ENCODE measurements around the gene NRL. TPM values are rescaled to one million over a fixed set of nuclear protein-coding genes. Genes with fewer than 3 reads are reported as not detected.

Gene NRL
- total and polyA plus RNA-seq, 9 of the 15 experiments (the other 6 are each of a cell fraction or from before 2014, with no cell fraction given): 0.07 to 2.7 (median 1.4) TPM; not detected in 1

- TF ChIP-seq, protein P1, sequence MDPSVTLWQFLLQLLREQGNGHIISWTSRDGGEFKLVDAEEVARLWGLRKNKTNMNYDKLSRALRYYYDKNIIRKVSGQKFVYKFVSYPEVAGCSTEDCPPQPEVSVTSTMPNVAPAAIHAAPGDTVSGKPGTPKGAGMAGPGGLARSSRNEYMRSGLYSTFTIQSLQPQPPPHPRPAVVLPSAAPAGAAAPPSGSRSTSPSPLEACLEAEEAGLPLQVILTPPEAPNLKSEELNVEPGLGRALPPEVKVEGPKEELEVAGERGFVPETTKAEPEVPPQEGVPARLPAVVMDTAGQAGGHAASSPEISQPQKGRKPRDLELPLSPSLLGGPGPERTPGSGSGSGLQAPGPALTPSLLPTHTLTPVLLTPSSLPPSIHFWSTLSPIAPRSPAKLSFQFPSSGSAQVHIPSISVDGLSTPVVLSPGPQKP (CRISPR knock-in tag; IDR thresholded peaks at IDR 0.05): no peak
Measured at GRCh38 chr14:24122416-24122815, 7.7 kb upstream of the NRL start (continued).

- Histone ChIP-seq H3K9me1 (ENCODE audit: control insufficient read depth, insufficient read depth, low read length) (no peaks in the 10 kb centered on the region), H3K27ac (ENCODE audit: extremely low read depth, low read depth, low read length) (no peak overlapping the region), H3K27me3 (ENCODE audit: control insufficient read depth in 2 of 2, insufficient read depth in 2 of 2, low read length in 2 of 2) (no peaks in the 10 kb centered on the region), H3K9me3 (replicated peaks; ENCODE audit: control insufficient read depth, insufficient read depth, low read depth, low read length) (no peaks in the 10 kb centered on the region), H4K20me1 (replicated peaks; ENCODE audit: control insufficient read depth, insufficient read depth, low read length) (no peaks in the 10 kb centered on the region), H3K4me3 (no peak overlapping the region), H2AFZ (ENCODE audit: low read depth, low read length) (no peak overlapping the region), H3K4me2 (ENCODE audit: insufficient read depth, low read length) (no peak overlapping the region), H3K36me3 (ENCODE audit: control insufficient read depth, insufficient read depth, low read length) (peaks cover 63% of the 10 kb centered on the region; the same call in 2 of the 3 replicates), H3K4me1 (replicated peaks in 1 of 2; ENCODE audit: control insufficient read depth in 2 of 2, insufficient read depth in 2 of 2, low read length in 2 of 2) (peaks cover 12 to 14% of the 10 kb centered on the region in 2 experiments; a peak in 4 of 5 replicates), H3K9ac (ENCODE audit: insufficient read depth in 1 of 2, low read depth in 2 of 2, low read length in 2 of 2) (no peak overlapping the region), H3K79me2 (ENCODE audit: control insufficient read depth, insufficient read depth, low read length) (peaks cover 6% of the 10 kb centered on the region; the same call in 2 of the 3 replicates)
- no peak for DNase-seq (ENCODE audit: extremely low read depth in 1 of 4, low spot score in 3 of 4)
- POLR2A ChIA-PET: interaction anchor here (0.6 to 0.7 kb wide), 2 partner anchors 9 to 231 kb away, joined by 3 read pairs; partner anchors contain the start of gene FITM1
- CTCF ChIA-PET (ENCODE audit: low intra/inter-chr PET ratio): no interaction called here
- intact Hi-C loops (cut with micrococcal nuclease) (no loop called here), in situ Hi-C loops (cut with MboI) (no loop called here)
- ATAC-seq: no peak
- FAIRE-seq: no peak
- 89% methylated on average over 5 of the region's 8 CpGs for WGBS (ENCODE audit: insufficient coverage, low coverage, missing lambda C conversion rate)
- no TSS peak for BruUV-seq (replicated peaks)
- no peak for TF ChIP-seq CSDE1 (IDR thresholded peaks at IDR 0.05)
- no peak for TF ChIP-seq E2F5 (CRISPR knock-in tag; IDR thresholded peaks at IDR 0.05)
- TF ChIP-seq, protein P2, sequence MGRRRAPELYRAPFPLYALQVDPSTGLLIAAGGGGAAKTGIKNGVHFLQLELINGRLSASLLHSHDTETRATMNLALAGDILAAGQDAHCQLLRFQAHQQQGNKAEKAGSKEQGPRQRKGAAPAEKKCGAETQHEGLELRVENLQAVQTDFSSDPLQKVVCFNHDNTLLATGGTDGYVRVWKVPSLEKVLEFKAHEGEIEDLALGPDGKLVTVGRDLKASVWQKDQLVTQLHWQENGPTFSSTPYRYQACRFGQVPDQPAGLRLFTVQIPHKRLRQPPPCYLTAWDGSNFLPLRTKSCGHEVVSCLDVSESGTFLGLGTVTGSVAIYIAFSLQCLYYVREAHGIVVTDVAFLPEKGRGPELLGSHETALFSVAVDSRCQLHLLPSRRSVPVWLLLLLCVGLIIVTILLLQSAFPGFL (CRISPR knock-in tag; IDR thresholded peaks at IDR 0.05): no peak
- TF ChIP-seq ZNF511 (CRISPR knock-in tag; IDR thresholded peaks at IDR 0.05): no peak
- TF ChIP-seq HMGN3 (IDR thresholded peaks at IDR 0.05; ENCODE audit: borderline replicate concordance, extremely low read depth, insufficient read length, low read depth, low read length): no peak
- TF ChIP-seq, protein P3, sequence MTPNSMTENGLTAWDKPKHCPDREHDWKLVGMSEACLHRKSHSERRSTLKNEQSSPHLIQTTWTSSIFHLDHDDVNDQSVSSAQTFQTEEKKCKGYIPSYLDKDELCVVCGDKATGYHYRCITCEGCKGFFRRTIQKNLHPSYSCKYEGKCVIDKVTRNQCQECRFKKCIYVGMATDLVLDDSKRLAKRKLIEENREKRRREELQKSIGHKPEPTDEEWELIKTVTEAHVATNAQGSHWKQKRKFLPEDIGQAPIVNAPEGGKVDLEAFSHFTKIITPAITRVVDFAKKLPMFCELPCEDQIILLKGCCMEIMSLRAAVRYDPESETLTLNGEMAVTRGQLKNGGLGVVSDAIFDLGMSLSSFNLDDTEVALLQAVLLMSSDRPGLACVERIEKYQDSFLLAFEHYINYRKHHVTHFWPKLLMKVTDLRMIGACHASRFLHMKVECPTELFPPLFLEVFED (CRISPR knock-in tag; conservative IDR thresholded peaks at IDR 0.05): no peak
- TF ChIP-seq, protein P4, sequence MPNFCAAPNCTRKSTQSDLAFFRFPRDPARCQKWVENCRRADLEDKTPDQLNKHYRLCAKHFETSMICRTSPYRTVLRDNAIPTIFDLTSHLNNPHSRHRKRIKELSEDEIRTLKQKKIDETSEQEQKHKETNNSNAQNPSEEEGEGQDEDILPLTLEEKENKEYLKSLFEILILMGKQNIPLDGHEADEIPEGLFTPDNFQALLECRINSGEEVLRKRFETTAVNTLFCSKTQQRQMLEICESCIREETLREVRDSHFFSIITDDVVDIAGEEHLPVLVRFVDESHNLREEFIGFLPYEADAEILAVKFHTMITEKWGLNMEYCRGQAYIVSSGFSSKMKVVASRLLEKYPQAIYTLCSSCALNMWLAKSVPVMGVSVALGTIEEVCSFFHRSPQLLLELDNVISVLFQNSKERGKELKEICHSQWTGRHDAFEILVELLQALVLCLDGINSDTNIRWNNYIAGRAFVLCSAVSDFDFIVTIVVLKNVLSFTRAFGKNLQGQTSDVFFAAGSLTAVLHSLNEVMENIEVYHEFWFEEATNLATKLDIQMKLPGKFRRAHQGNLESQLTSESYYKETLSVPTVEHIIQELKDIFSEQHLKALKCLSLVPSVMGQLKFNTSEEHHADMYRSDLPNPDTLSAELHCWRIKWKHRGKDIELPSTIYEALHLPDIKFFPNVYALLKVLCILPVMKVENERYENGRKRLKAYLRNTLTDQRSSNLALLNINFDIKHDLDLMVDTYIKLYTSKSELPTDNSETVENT (CRISPR knock-in tag; IDR thresholded peaks at IDR 0.05): no peak
- TF ChIP-seq ZNF143 (CRISPR knock-in tag; IDR thresholded peaks at IDR 0.05): no peak
- TF ChIP-seq ZNF280B (CRISPR knock-in tag; IDR thresholded peaks at IDR 0.05): no peak
Measured at GRCh38 chr14:24121210-24121609, 6.5 kb upstream of the NRL start.
